Endothelial cell of umbilical vein (primary cell): ENCODE data around the gene TMEM213. TPM values are rescaled to one million over a fixed set of nuclear protein-coding genes. Genes with fewer than 3 reads are reported as not detected.

ENCODE experiments used
- BruUV-seq: library from RNA; stranded (reverse); fragments of 400-500 nt; replicated peaks from 2 replicates; lab custom pipeline; 2021; lab: Mats Ljungman, UMichigan
- CTCF ChIA-PET: fragments of 300-600, 350-600 bp; sonication (Branson Sonifier 250); formaldehyde crosslinking; loops from one replicate; lab custom pipeline; 2021; ENCODE audit warnings: antibody characterized with exemption, inconsistent platforms; lab: Charles Lee
- POLR2A ChIA-PET: fragments of 300-600, 350-600 bp; sonication (Branson Sonifier 250); formaldehyde crosslinking; loops from one replicate; lab custom pipeline; 2021; ENCODE audit warnings: antibody characterized with exemption, inconsistent platforms; lab: Charles Lee
- DNase-seq: peaks from one replicate; pipeline ENCODE4 v3.0.0-alpha.2; 2011; ENCODE audit warnings: low read depth, low spot score
- FAIRE-seq: peaks from 2 replicates; lab custom pipeline; 2011; peaks lifted over from hg19 to GRCh38; lab: Jason Lieb, UNC
- H2AFZ ChIP-seq: 2 replicates; pipeline ENCODE4 v1.6.0; 2012; ENCODE audit warnings: low read depth, low read length, control low read depth, inconsistent platforms
- H3K27ac ChIP-seq: 2 replicates; pipeline ENCODE4 v1.5.1; 2011; ENCODE audit warnings: low read depth, mild to moderate bottlenecking, control low read depth, low read length, moderate library complexity; ENCODE audit not compliant: insufficient read depth
- H3K27me3 ChIP-seq, 2 experiments: 2 replicates each; pipeline versions ENCODE4 v1.6.0 to v1.6.1; 2011; ENCODE audit warnings: low read length in 2 of 2, mixed read lengths in 1 of 2; ENCODE audit not compliant: control insufficient read depth in 2 of 2, insufficient read depth in 2 of 2
- H3K36me3 ChIP-seq, 2 experiments: 2 replicates in 1 of 2; 3 replicates in 1 of 2; pipeline ENCODE4 v1.5.1; 2011; ENCODE audit warnings: low read length in 2 of 2, mild to moderate bottlenecking in 1 of 2, moderate library complexity in 1 of 2; ENCODE audit not compliant: control insufficient read depth in 2 of 2, insufficient read depth in 2 of 2; ENCODE audit errors: extremely low read depth in 1 of 2
- H3K4me1 ChIP-seq: 3 replicates; pipeline ENCODE4 v1.5.1; 2011; ENCODE audit warnings: mild to moderate bottlenecking, low read length; ENCODE audit not compliant: control insufficient read depth, insufficient read depth; ENCODE audit errors: extremely low read depth
- H3K4me2 ChIP-seq: 2 replicates; pipeline ENCODE4 v1.6.1; 2011; ENCODE audit warnings: low read length, control low read depth, mixed read lengths; ENCODE audit not compliant: insufficient read depth
- H3K4me3 ChIP-seq, 3 experiments: fragments of 200-600 bp in 1 of 3; sonication (generic), shearing (Covaris generic) in 1 of 3; replicated peaks in 1 of 3; 2 replicates each; pipeline ENCODE4 v1.5.1; 2011 to 2016; ENCODE audit warnings: control low read depth in 3 of 3, low read length in 3 of 3, mild to moderate bottlenecking in 2 of 3, inconsistent platforms in 1 of 3, low read depth in 1 of 3, moderate library complexity in 1 of 3; ENCODE audit not compliant: insufficient read depth in 1 of 3
- H3K79me2 ChIP-seq: 2 replicates; pipeline ENCODE4 v1.6.0; 2012; ENCODE audit warnings: low read length, inconsistent platforms; ENCODE audit not compliant: control insufficient read depth, insufficient read depth
- H3K9ac ChIP-seq: replicated peaks from 2 replicates; pipeline ENCODE3; 2011; ENCODE audit warnings: low read length, control low read depth; ENCODE audit not compliant: insufficient read depth; ENCODE audit errors: extremely low read depth
- H3K9me1 ChIP-seq: replicated peaks from 3 replicates; pipeline ENCODE4 v1.6.0; 2011; ENCODE audit warnings: mild to moderate bottlenecking, low read length; ENCODE audit not compliant: control insufficient read depth, insufficient read depth; ENCODE audit errors: extremely low read depth
- H3K9me3 ChIP-seq: replicated peaks from 2 replicates; pipeline ENCODE4 v1.5.1; 2012; ENCODE audit warnings: low read length, inconsistent platforms; ENCODE audit not compliant: control insufficient read depth, insufficient read depth
- H4K20me1 ChIP-seq: replicated peaks from 2 replicates; pipeline ENCODE3; 2011; ENCODE audit warnings: mild to moderate bottlenecking, low read length; ENCODE audit not compliant: control insufficient read depth, insufficient read depth; ENCODE audit errors: extremely low read depth
- CTCF ChIP-seq, 2 donors: IDR thresholded peaks; 1 replicate in 1 of 2; 2 replicates in 1 of 2; pipeline ENCODE4 v1.5.1; 2011; ENCODE audit warnings: low read length in 2 of 2, mild to moderate bottlenecking in 2 of 2, moderate library complexity in 2 of 2, control low read depth in 1 of 2, inconsistent platforms in 1 of 2, low read depth in 1 of 2; ENCODE audit not compliant: insufficient read depth in 1 of 2; ENCODE audit errors: extremely low read depth in 1 of 2
- EZH2 ChIP-seq: IDR thresholded peaks from 2 replicates; pipeline ENCODE4 v1.6.1; 2012; ENCODE audit warnings: borderline replicate concordance, low read depth, mild to moderate bottlenecking, moderate library complexity, low read length, inconsistent platforms; ENCODE audit not compliant: severe bottlenecking
- FOS ChIP-seq: IDR thresholded peaks from 2 replicates; pipeline ENCODE4 v1.6.1; 2011; ENCODE audit warnings: mild to moderate bottlenecking, low read length, moderate library complexity, borderline replicate concordance; ENCODE audit not compliant: insufficient read depth
- GATA2 ChIP-seq: IDR thresholded peaks from 2 replicates; pipeline ENCODE4 v1.7.0; 2011; ENCODE audit warnings: low read depth, mild to moderate bottlenecking, moderate library complexity, mixed read lengths, low read length; ENCODE audit not compliant: insufficient read length, insufficient read depth
- JUN ChIP-seq: IDR thresholded peaks from 2 replicates; pipeline ENCODE4 v1.6.1; 2011; ENCODE audit warnings: borderline replicate concordance, low read depth; ENCODE audit not compliant: insufficient read length, insufficient read depth
- MAX ChIP-seq: IDR thresholded peaks from 2 replicates; pipeline ENCODE4 v1.6.1; 2011; ENCODE audit not compliant: insufficient read depth, insufficient read length
- MYC ChIP-seq: IDR thresholded peaks from one replicate; pipeline ENCODE4 v1.6.1; 2011; ENCODE audit warnings: mild to moderate bottlenecking, low read depth, low read length
- POLR2A ChIP-seq: IDR thresholded peaks from 2 replicates; pipeline ENCODE4 v1.6.1; 2012; ENCODE audit warnings: low read depth, mild to moderate bottlenecking, control low read depth, low read length
- POLR2AphosphoS5 ChIP-seq: IDR thresholded peaks from 2 replicates; pipeline ENCODE4 v1.6.1; 2012; ENCODE audit warnings: low read depth, mild to moderate bottlenecking, control low read depth, low read length, moderate library complexity; ENCODE audit not compliant: insufficient read depth
- dilution Hi-C: fragments of 300-500 bp; cut with MboI; formaldehyde crosslinking; loops from one replicate; pipeline ENCODE4 v1.15.0; 2019; ENCODE audit warnings: low sequenced_read_pairs; ENCODE audit not compliant: extremely low pct_ligation_motif_present
- intact Hi-C: fragments of 100-400 bp; cut with micrococcal nuclease; formaldehyde crosslinking; loops from one replicate; pipeline ENCODE4 v1.10.0; 2022
- polyA plus RNA-seq, 4 experiments: library from polyadenylated mRNA; depleted of rRNA in 3 of 4; stranded (reverse) in 3 of 4; unstranded in 1 of 4; fragments of >200 nt; gene quantifications; 2 replicates each; pipeline versions ENCODE4 v1.2.1 to v1.2.3, GENCODE V29; 2011 to 2012; ENCODE audit warnings: missing spikeins in 1 of 4
- total RNA-seq: library from RNA; stranded (reverse); gene quantifications from 2 replicates; pipeline ENCODE4 v1.2.3, GENCODE V29; 2021

Gene TMEM213
- total and polyA plus RNA-seq, 2 donors (not counting 3 experiments of a cell fraction or from before 2014, with no cell fraction given), result not detected

GRCh38 chr7:138753610-138754009 lies 44.2 kb upstream of the TMEM213 start:
- Histone ChIP-seq H3K4me1 (no peaks in the 10 kb centered on the region), H3K9ac (no peak overlapping the region), H3K9me1 (no peaks in the 10 kb centered on the region), H4K20me1 (no peaks in the 10 kb centered on the region), H3K4me3 (no peak overlapping the region), H3K27me3 (no peaks in the 10 kb centered on the region), H3K36me3 (no peaks in the 10 kb centered on the region), H2AFZ (no peak overlapping the region), H3K79me2 (no peaks in the 10 kb centered on the region), H3K4me2 (no peak overlapping the region), H3K27ac (no peak overlapping the region), H3K9me3 (no peaks in the 10 kb centered on the region)
- ChIA-PET POLR2A (no interaction called here), CTCF (no interaction called here)
- dilution Hi-C loops (no loop called here), intact Hi-C loops (no loop called here)
- DNase-seq (no peak), FAIRE-seq (no peak)
- TF ChIP-seq POLR2AphosphoS5, result no peak
- no peak for TF ChIP-seq EZH2
- TF ChIP-seq GATA2, result no peak
- BruUV-seq, result no TSS peak

DNA sequence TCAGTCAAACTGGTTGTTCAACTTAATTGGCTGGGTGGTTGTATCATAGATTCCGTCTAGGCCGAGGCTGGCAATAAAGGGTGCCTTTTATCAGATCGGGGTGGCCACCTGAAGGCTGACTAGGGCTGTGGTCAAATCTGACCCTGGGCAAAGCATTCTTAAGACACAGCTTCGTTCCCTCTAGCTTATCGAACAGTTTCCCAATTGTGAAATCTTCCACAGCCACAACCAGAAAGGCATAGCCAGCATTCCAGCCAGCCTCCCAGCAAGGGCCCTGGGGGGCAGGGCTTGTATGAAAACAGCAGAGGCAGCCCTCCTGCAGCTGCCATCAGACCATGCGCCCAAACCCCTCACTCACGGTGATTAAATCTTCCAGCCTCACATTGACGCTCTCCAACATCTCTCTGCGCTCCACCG lies 42.5 kb upstream of the TMEM213 start:
- POLR2A ChIA-PET, result no interaction called here
- no peaks in the 10 kb centered on the region for H3K9me3 ChIP-seq
- no peaks in the 10 kb centered on the region for H3K27me3 ChIP-seq
- BruUV-seq, result no TSS peak
- H3K27ac ChIP-seq, result no peak overlapping the region
- no peaks in the 10 kb centered on the region for H3K9me1 ChIP-seq
- H3K4me2 ChIP-seq, result no peak overlapping the region
- no peak overlapping the region for H3K4me3 ChIP-seq
- H3K36me3 ChIP-seq, result no peaks in the 10 kb centered on the region
- intact Hi-C loops (no loop called here), dilution Hi-C loops (no loop called here)
- FAIRE-seq, result no peak
- no peaks in the 10 kb centered on the region for H4K20me1 ChIP-seq
- no peak overlapping the region for H3K9ac ChIP-seq
- TF ChIP-seq CTCF (IDR thresholded peaks at IDR 0.05; ENCODE audit: extremely low read depth in 1 of 2, insufficient read depth in 1 of 2, low read depth in 1 of 2, low read length in 2 of 2), result no peak
- no peak for TF ChIP-seq GATA2
- TF ChIP-seq FOS, result no peak
- no peak for TF ChIP-seq POLR2AphosphoS5
- TF ChIP-seq EZH2, result no peak
- no peak for TF ChIP-seq MAX
- no peak for TF ChIP-seq JUN
- no peak for TF ChIP-seq MYC
- TF ChIP-seq POLR2A, result no peak
- H3K79me2 ChIP-seq, result no peaks in the 10 kb centered on the region
- CTCF ChIA-PET, result interaction anchor here (1.0 to 1.9 kb wide), 2 partner anchors 16 to 17 kb away, joined by 3 to 8 read pairs; no protein-coding TSS in a partner anchor
- H2AFZ ChIP-seq, result no peak overlapping the region
- H3K4me1 ChIP-seq, result no peaks in the 10 kb centered on the region
- no peak for DNase-seq
